Transverse colon (tissue), 3 donors: ENCODE data around the gene ARAP2.

Experiments
- EP300 ChIP-seq: sonication (generic); formaldehyde crosslinking; IDR thresholded peaks from one replicate; pipeline ENCODE4 v1.6.1; 2017; ENCODE audit warnings: antibody characterized with exemption, low read depth
- POLR2A ChIP-seq: fragments of 450-650 bp; IDR thresholded peaks from one replicate; pipeline ENCODE4 v1.6.1; 2016; ENCODE audit warnings: antibody characterized with exemption, mild to moderate bottlenecking, moderate library complexity
- TF ChIP-seq, protein P1 (sequence below), 5 experiments: fragments of 200-600 bp in 3 of 5; fragments of 450-650 bp in 2 of 5; sonication (generic) in 3 of 5; IDR thresholded peaks; 1 replicate in 2 of 5; 2 replicates in 3 of 5; pipeline ENCODE4 v1.5.1; 2016 to 2017; ENCODE audit warnings: antibody characterized with exemption in 5 of 5, inconsistent platforms in 3 of 5, mild to moderate bottlenecking in 2 of 5, moderate library complexity in 1 of 5

DNA sequence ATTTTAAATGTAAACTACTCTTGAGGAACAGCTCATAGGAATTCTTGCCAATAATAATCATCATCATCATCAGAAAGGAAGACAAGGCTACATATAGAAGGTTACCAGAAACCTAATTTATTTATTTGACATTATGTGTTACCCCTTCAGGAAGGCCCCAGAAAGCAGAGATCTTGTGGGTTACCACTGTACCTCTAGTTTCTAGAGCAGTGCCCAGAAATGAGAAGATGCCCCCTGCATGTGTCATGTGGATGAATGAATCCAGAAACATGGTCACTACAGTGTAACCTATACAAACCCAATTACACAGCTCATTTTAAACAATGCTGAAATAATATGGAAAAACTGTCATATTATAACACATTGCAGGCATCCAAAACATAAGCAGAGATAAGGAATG is 70.4 kb downstream of the ARAP2 start:
- TF ChIP-seq, protein P1, sequence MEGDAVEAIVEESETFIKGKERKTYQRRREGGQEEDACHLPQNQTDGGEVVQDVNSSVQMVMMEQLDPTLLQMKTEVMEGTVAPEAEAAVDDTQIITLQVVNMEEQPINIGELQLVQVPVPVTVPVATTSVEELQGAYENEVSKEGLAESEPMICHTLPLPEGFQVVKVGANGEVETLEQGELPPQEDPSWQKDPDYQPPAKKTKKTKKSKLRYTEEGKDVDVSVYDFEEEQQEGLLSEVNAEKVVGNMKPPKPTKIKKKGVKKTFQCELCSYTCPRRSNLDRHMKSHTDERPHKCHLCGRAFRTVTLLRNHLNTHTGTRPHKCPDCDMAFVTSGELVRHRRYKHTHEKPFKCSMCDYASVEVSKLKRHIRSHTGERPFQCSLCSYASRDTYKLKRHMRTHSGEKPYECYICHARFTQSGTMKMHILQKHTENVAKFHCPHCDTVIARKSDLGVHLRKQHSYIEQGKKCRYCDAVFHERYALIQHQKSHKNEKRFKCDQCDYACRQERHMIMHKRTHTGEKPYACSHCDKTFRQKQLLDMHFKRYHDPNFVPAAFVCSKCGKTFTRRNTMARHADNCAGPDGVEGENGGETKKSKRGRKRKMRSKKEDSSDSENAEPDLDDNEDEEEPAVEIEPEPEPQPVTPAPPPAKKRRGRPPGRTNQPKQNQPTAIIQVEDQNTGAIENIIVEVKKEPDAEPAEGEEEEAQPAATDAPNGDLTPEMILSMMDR (IDR thresholded peaks at IDR 0.05), result no peak
- TF ChIP-seq POLR2A, result no peak
- no peak for TF ChIP-seq EP300
